Prostate gland (tissue), 2 donors: ENCODE data around the gene GGACT. TPM values are rescaled to one million over a fixed set of nuclear protein-coding genes. Genes with fewer than 3 reads are reported as not detected.

Experiments used
- DNase-seq: peaks from one replicate; pipeline ENCODE4 v3.0.0-alpha.2; 2019; ENCODE audit warnings: low spot score
- H3K27ac ChIP-seq, 2 donors: fragments of 200-600 bp; sonication (generic); 2 replicates each; pipeline ENCODE4 v1.5.1; 2017 to 2019
- H3K27me3 ChIP-seq: fragments of 200-600 bp; sonication (generic); replicated peaks from 2 replicates; pipeline ENCODE4 v1.5.1; 2019; ENCODE audit not compliant: insufficient read depth
- H3K36me3 ChIP-seq, 2 donors: fragments of 200-600 bp; sonication (generic); 1 replicate in 1 of 2; 2 replicates in 1 of 2; pipeline versions ENCODE4 v1.5.1 to v1.8.1; 2017 to 2019
- H3K4me1 ChIP-seq: fragments of 200-600 bp; sonication (generic); replicated peaks from 2 replicates; pipeline ENCODE4 v1.5.1; 2019
- H3K4me3 ChIP-seq, 2 donors: fragments of 200-600 bp; sonication (generic); 2 replicates each; pipeline ENCODE4 v1.5.1; 2017 to 2019
- H3K9me3 ChIP-seq: fragments of 200-600 bp; sonication (generic); 2 replicates; pipeline ENCODE4 v1.5.1; 2017
- CTCF ChIP-seq, 4 experiments: fragments of 200-600 bp in 2 of 4; fragments of 450-650 bp in 2 of 4; sonication (generic) in 2 of 4; IDR thresholded peaks; 1 replicate in 3 of 4; 2 replicates in 1 of 4; pipeline ENCODE4 v1.5.1; 2016 to 2019; ENCODE audit warnings: antibody characterized with exemption in 4 of 4, mild to moderate bottlenecking in 2 of 4, moderate library complexity in 2 of 4
- POLR2A ChIP-seq: fragments of 450-650 bp; IDR thresholded peaks from one replicate; pipeline ENCODE4 v1.6.1; 2016; ENCODE audit warnings: antibody characterized with exemption, mild to moderate bottlenecking
- POLR2AphosphoS5 ChIP-seq: sonication (generic); formaldehyde crosslinking; IDR thresholded peaks from one replicate; pipeline ENCODE4 v1.6.1; 2017; ENCODE audit warnings: antibody characterized with exemption
- whole genome bisulfite sequencing: methylation state at CpG from one replicate; pipeline ENCODE4 v1.1.5; 2018; 5-methylcytosine and 5-hydroxymethylcytosine counted together
- intact Hi-C: fragments of 100-400 bp; cut with DNase I; formaldehyde crosslinking; loops from one replicate; pipeline ENCODE4 v1.14.2; 2022
- total RNA-seq, 2 donors: library from RNA; depleted of rRNA; stranded (reverse); fragments of >200 nt; gene quantifications; one replicate each; pipeline ENCODE4 v1.1.0, GENCODE V29; 2016

GGACT gene
- total RNA-seq, 2 donors from 2014 or later = 4.8 to 15.1 TPM

- 75% methylated on average over 27 of the region's 27 CpGs for WGBS
- intact Hi-C loops = no loop called here
- H3K4me3 ChIP-seq = no peak overlapping the region
- H3K27ac ChIP-seq = no peak overlapping the region
- no peak for DNase-seq
- H3K36me3 ChIP-seq = no peaks in the 10 kb centered on the region
- no peaks in the 10 kb centered on the region for H3K4me1 ChIP-seq
- H3K9me3 ChIP-seq = no peaks in the 10 kb centered on the region
- TF ChIP-seq POLR2AphosphoS5 = no peak
- TF ChIP-seq CTCF (IDR thresholded peaks at IDR 0.05) = no peak
- TF ChIP-seq POLR2A = no peak
- H3K27me3 ChIP-seq = no peaks in the 10 kb centered on the region
These were observed 67.4 kb downstream of the GGACT start for GRCh38 chr13:100520936-100521850.

GRCh38 chr13:100519626-100520025, 69.0 kb downstream of the GGACT start:
- Histone ChIP-seq H3K9me3 (no peaks in the 10 kb centered on the region), H3K4me1 (no peaks in the 10 kb centered on the region), H3K27me3 (no peaks in the 10 kb centered on the region), H3K36me3 (no peaks in the 10 kb centered on the region), H3K27ac (no peak overlapping the region), H3K4me3 (no peak overlapping the region)
- DNase-seq = no peak
- intact Hi-C loops = loop anchor here (10.0 kb wide), 1 partner anchor 285 kb away; no protein-coding TSS in a partner anchor
- TF ChIP-seq POLR2A (no peak), POLR2AphosphoS5 (no peak)
- 96% methylated on average over 9 of the region's 9 CpGs for WGBS

GRCh38 chr13:100518394-100519062, 70.1 kb downstream of the GGACT start:
- H3K4me1 ChIP-seq = no peaks in the 10 kb centered on the region
- intact Hi-C loops = loop anchor here (10.0 kb wide), 1 partner anchor 284 kb away; no protein-coding TSS in a partner anchor
- 79% methylated on average over 8 of the region's 8 CpGs for WGBS
- no peak overlapping the region for H3K27ac ChIP-seq
- H3K27me3 ChIP-seq = no peaks in the 10 kb centered on the region
- H3K4me3 ChIP-seq = no peak overlapping the region
- H3K9me3 ChIP-seq = no peaks in the 10 kb centered on the region
- DNase-seq = no peak
- no peak for TF ChIP-seq CTCF (IDR thresholded peaks at IDR 0.05)
- no peak for TF ChIP-seq POLR2AphosphoS5
- TF ChIP-seq POLR2A = no peak
- no peaks in the 10 kb centered on the region for H3K36me3 ChIP-seq

- no peak for TF ChIP-seq CTCF (IDR thresholded peaks at IDR 0.05)
- TF ChIP-seq POLR2AphosphoS5 = no peak
- no peak for TF ChIP-seq POLR2A
- no peak overlapping the region for H3K4me3 ChIP-seq
- WGBS = 83% methylated on average over 13 of the region's 13 CpGs
- no peaks in the 10 kb centered on the region for H3K4me1 ChIP-seq
- no peak overlapping the region for H3K27ac ChIP-seq
- no peaks in the 10 kb centered on the region for H3K36me3 ChIP-seq
- no peaks in the 10 kb centered on the region for H3K27me3 ChIP-seq
- no peaks in the 10 kb centered on the region for H3K9me3 ChIP-seq
- intact Hi-C loops = loop anchor here (10.0 kb wide), 1 partner anchor 283 kb away; no protein-coding TSS in a partner anchor
- no peak for DNase-seq
These were observed 70.9 kb downstream of the GGACT start for GRCh38 chr13:100517728-100518127.

- H3K27ac ChIP-seq = no peak overlapping the region
- no peaks in the 10 kb centered on the region for H3K4me1 ChIP-seq
- no peak for DNase-seq
- no peaks in the 10 kb centered on the region for H3K36me3 ChIP-seq
- H3K4me3 ChIP-seq = no peak overlapping the region
- intact Hi-C loops = loop anchor here (10.0 kb wide), 1 partner anchor 282 kb away; no protein-coding TSS in a partner anchor
- no peaks in the 10 kb centered on the region for H3K27me3 ChIP-seq
- WGBS = 88% methylated on average over 9 of the region's 9 CpGs
- H3K9me3 ChIP-seq = no peaks in the 10 kb centered on the region
- TF ChIP-seq POLR2A (no peak), CTCF (IDR thresholded peaks at IDR 0.05) (no peak), POLR2AphosphoS5 (no peak)
These were observed 71.5 kb downstream of the GGACT start for GRCh38 chr13:100517135-100517534.
